Immature natural killer cell (primary cell): ENCODE data around the gene KCNJ15. TPM values are rescaled to one million over a fixed set of nuclear protein-coding genes. Genes with fewer than 3 reads are reported as not detected.

Source experiments
- DNase-seq, 3 donors: peaks; one replicate each; pipeline ENCODE4 v3.0.0; 2022; ENCODE audit warnings: mixed read lengths in 1 of 3
- H3K27ac Mint-ChIP-seq, 6 donors: one replicate each; pipeline ENCODE4 v1.8.0; 2020; ENCODE audit warnings: mixed read lengths in 6 of 6, mild to moderate bottlenecking in 5 of 6, inconsistent platforms in 4 of 6, moderate library complexity in 3 of 6
- H3K27me3 Mint-ChIP-seq, 3 donors: one replicate each; pipeline ENCODE4 v1.8.0; 2020 to 2021; ENCODE audit warnings: low read depth in 3 of 3, mild to moderate bottlenecking in 3 of 3, mixed read lengths in 3 of 3, moderate library complexity in 3 of 3, inconsistent platforms in 1 of 3
- H3K36me3 Mint-ChIP-seq, 3 donors: one replicate each; pipeline ENCODE4 v1.8.0; 2020; ENCODE audit warnings: mixed read lengths in 3 of 3, inconsistent platforms in 2 of 3, mild to moderate bottlenecking in 2 of 3
- H3K4me1 Mint-ChIP-seq, 2 donors: one replicate each; pipeline ENCODE4 v1.8.0; 2020; ENCODE audit warnings: inconsistent platforms in 2 of 2, mild to moderate bottlenecking in 2 of 2, mixed read lengths in 2 of 2, moderate library complexity in 1 of 2
- H3K4me3 Mint-ChIP-seq, 5 donors: one replicate each; pipeline ENCODE4 v1.8.0; 2020; ENCODE audit warnings: mild to moderate bottlenecking in 5 of 5, mixed read lengths in 5 of 5, inconsistent platforms in 3 of 5, moderate library complexity in 3 of 5
- H3K9me3 Mint-ChIP-seq, 6 donors: one replicate each; pipeline ENCODE4 v1.8.0; 2020; ENCODE audit warnings: mild to moderate bottlenecking in 6 of 6, mixed read lengths in 6 of 6, inconsistent platforms in 4 of 6, moderate library complexity in 3 of 6
- polyA plus RNA-seq, 3 donors: library from polyadenylated mRNA; unstranded; fragments of 300-500 nt; fragmentation: Illumina TruSeq; gene quantifications; one replicate each; pipeline ENCODE4 v1.2.3, GENCODE V29; 2021

KCNJ15 gene
- polyA plus RNA-seq, 3 donors from 2014 or later = not detected

DNA sequence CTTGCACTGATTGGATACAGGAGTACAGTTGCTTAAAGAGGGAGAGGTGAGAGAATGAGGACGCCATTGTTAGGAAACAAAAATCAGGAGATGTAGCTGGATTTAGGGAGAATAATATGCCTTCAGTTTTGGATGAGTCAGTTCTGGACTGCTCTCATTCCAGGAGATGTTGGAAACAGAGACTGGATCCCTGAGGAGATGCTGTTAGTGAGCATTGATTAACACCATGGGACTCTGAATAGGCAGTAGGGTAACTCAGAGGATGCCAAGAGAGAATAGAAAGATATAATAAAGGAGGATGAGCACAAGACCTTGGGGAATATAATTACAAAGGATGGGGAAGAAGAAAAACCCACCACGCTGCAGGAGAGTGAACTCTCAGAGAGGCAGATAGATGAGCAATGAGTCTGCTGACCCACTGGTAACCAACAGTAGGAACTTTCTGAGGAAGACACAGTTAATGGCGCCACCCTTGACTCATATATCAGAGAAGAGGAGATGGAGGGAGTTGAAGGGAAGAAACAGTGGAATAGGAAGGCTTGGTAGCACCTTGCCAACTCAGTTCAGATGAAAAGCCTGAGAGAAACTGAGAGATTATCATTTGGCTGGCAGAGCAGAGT lies 10.5 kb downstream of the KCNJ15 start:
- Mint-ChIP-seq H3K27me3 (peaks cover 4 to 9% (median 9%) of the 10 kb centered on the region in 3 donors), H3K4me3 (no peak overlapping the region), H3K36me3 (no peaks in the 10 kb centered on the region), H3K4me1 (no peaks in the 10 kb centered on the region), H3K9me3 (no peaks in the 10 kb centered on the region), H3K27ac (no peak overlapping the region)
- no peak for DNase-seq

DNA sequence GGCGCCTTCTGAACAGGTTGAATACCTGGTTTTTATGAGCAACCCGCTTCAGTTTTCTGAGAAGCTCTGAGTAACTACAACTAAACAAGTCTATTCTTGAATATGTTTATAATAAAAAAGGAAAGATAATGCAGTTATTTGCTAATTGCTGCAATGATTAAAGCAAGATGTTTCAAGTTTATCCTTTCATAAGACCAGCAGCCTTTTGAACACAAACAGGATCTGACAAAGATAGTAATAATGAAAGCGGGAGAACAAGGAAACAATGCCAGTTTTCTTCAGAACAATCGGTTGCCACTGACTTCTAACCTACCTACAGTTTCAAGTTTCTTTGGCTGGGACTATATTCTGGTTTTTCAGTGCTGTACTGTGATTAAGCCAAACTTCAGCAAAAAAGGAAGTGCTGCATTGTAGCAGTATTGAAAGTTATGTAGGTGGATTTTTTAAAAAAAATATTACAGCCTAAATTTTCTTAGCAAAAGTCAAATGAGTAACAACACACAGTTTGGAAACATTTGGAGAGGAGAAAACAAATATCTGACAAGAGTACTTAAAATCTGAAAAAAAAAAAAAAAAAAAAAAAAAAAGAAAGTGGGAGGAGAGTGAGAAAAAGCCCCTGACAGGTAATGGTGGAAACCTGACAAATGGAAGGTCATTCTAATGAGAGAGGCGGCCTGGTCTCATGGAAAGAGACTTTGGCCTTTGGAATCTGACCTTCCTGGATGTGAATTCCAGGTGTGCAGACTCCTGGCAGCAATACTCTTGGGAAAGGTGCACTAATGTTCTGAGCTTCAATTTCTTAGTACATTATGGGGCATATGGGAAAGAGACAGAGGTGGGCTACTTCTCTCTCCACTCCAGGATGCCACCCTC lies 11.4 kb downstream of the KCNJ15 start:
- Mint-ChIP-seq H3K27me3 (peaks cover 4 to 9% (median 9%) of the 10 kb centered on the region in 3 donors), H3K27ac (no peak overlapping the region), H3K4me3 (no peak overlapping the region), H3K36me3 (no peaks in the 10 kb centered on the region), H3K4me1 (no peaks in the 10 kb centered on the region), H3K9me3 (no peaks in the 10 kb centered on the region)
- DNase-seq = no peak

DNA sequence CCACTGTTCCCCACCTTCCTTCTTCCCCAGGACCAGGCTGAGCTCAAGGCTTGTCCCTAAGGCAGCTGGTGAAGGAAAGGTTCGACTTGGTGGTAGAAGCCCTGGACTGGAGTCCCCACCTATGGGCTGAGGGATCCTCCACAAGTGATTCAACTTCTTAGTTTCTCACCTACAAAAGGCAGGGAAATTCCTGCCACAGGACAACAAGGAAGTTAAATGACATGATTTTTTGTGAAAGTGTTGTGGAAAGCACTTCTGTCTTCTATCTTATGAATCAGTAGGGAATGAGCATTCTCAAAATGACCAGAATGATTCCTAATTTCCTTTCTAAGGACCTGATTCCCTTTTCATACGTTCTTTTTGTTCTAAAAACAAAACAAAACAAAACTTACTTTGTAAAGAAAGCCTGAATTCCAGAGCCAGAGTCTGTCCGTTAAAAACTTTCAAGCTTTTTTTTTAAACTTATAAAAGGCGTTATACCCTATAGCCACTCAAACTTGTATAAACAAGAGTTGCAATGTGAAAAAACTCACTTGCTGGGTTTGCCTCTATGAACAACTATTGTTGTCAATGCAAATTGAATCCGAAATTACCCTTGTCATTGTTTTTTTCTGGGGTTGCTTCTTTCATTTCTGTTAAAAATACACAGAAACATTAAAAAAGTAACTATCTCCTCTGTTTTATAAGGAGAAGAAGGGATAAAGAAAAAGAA lies 12.2 kb downstream of the KCNJ15 start:
- Mint-ChIP-seq H3K27ac (no peak overlapping the region), H3K27me3 (peaks cover 4 to 9% (median 6%) of the 10 kb centered on the region in 3 donors), H3K9me3 (no peaks in the 10 kb centered on the region), H3K4me3 (no peak overlapping the region), H3K36me3 (no peaks in the 10 kb centered on the region), H3K4me1 (no peaks in the 10 kb centered on the region)
- DNase-seq = no peak

DNA sequence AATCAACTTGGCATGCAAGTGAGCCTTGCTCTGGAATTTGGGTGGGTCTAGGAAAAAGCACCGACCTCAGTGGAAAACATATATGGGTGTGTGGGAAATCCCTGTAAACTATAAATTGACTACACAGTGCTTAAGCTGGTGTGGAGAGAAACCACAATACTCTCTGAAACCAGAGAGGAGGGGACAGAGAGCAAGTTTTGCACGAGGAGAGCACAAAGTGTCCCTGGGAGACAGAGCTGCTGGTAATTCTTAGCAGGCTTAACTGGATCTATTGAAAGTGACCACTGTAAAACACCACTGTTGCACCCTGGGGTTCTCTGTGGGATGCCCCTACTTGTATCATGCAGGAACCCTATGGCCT lies 12.8 kb downstream of the KCNJ15 start:
- Mint-ChIP-seq H3K36me3 (no peaks in the 10 kb centered on the region), H3K4me3 (no peak overlapping the region), H3K27me3 (peaks cover 4 to 10% (median 6%) of the 10 kb centered on the region in 3 donors), H3K27ac (no peak overlapping the region), H3K4me1 (no peaks in the 10 kb centered on the region), H3K9me3 (no peaks in the 10 kb centered on the region)
- no peak for DNase-seq

DNA sequence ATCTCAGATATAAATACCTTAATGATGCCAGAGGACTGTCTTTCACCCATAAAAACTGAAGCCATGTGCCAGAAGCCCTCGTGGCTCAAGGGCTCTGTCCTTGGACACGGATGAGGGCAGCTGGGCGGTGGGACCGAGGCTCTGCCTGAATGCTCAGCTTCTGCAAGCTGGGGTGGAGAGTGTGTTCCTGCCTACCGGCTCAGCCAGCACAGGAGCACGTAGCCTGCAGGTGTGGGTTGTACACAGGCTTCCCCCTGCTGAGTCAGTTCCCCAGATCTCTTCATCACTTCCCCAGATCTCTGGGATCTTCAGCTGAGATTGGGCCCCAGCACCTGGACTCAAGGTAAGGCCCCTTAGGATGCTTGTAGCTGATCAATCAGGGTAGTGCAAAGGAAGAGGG lies 15.4 kb downstream of the KCNJ15 start:
- H3K4me3 Mint-ChIP-seq = no peak overlapping the region
- no peaks in the 10 kb centered on the region for H3K4me1 Mint-ChIP-seq
- no peaks in the 10 kb centered on the region for H3K36me3 Mint-ChIP-seq
- H3K27ac Mint-ChIP-seq = no peak overlapping the region
- peaks cover 2 to 8% (median 4%) of the 10 kb centered on the region in 3 donors for H3K27me3 Mint-ChIP-seq
- DNase-seq = no peak
- H3K9me3 Mint-ChIP-seq = no peaks in the 10 kb centered on the region

DNA sequence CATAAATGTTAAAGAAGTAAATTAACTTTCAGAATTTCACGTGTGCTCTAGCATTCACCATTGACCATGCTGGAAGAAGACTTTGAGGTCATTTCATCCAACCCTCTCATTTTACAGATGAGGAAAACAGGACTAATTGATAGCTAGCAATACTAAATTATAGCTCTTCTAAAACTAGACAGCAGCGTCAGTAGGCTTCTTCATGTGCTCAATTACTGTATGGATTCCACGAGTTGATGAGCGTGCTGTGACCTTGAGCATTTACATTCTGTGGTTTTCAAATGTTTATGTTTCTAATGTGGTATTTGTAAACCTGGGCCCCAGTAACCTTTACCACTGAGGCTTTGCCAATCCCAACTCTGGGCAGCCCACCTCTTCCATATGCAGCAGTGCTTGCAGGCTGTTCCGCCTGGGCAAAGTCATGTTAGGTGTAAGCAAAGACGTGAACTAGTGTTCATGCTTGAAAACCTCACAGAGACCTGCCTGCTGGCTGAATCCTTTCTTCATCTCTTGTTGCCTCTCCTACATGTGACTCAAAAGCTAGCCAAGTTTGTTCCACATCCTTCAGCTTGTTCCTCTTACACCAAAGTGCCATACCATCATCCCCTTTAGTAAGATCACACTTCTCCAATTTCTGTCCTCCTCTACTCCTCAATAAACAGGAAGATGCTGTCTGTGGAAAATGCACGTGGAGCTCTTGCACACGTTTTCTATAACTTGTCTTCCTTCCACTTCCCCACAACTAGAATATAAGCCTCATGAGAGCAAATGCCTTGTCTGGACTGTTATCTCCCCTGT lies 17.2 kb downstream of the KCNJ15 start:
- DNase-seq = no peak
- no peaks in the 10 kb centered on the region for H3K36me3 Mint-ChIP-seq
- no peaks in the 10 kb centered on the region for H3K4me1 Mint-ChIP-seq
- H3K27me3 Mint-ChIP-seq = peaks cover 0 to 8% (median 4%) of the 10 kb centered on the region in 3 donors
- H3K4me3 Mint-ChIP-seq = no peak overlapping the region
- no peak overlapping the region for H3K27ac Mint-ChIP-seq
- no peaks in the 10 kb centered on the region for H3K9me3 Mint-ChIP-seq

DNA sequence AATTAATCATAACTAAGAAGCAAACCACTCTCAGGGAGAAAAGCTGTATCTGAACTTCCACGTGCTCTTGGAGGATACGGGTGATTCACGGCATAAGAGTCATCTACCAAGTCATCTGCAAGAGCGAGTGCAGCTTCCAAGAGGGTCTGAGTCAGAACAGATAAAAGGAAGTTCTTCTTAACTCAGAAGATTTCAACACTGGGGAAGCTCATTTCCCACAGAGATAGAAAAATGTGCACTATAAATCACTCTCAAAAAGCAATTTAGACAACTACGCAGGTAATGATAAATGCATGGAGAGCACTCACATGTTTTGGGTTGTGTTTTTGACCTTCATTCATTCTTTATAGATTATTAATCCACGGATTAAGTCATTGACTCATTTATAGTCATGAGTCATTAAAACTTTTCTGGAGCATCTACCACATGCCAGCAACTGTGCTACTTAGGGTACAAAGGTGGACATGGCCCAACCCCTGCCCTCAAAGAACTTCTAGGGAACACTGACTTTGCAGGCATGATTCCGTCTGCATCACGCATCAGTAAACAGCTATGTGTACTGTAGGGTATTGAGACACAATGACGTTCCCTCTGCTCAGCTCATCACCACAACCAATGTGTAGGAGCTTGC lies 20.8 kb downstream of the KCNJ15 start:
- no peak for DNase-seq
- H3K36me3 Mint-ChIP-seq = no peaks in the 10 kb centered on the region
- H3K9me3 Mint-ChIP-seq = no peaks in the 10 kb centered on the region
- H3K4me1 Mint-ChIP-seq = no peaks in the 10 kb centered on the region
- no peak overlapping the region for H3K27ac Mint-ChIP-seq
- H3K27me3 Mint-ChIP-seq = peaks cover 0 to 8% (median 6%) of the 10 kb centered on the region in 3 donors
- no peak overlapping the region for H3K4me3 Mint-ChIP-seq

DNA sequence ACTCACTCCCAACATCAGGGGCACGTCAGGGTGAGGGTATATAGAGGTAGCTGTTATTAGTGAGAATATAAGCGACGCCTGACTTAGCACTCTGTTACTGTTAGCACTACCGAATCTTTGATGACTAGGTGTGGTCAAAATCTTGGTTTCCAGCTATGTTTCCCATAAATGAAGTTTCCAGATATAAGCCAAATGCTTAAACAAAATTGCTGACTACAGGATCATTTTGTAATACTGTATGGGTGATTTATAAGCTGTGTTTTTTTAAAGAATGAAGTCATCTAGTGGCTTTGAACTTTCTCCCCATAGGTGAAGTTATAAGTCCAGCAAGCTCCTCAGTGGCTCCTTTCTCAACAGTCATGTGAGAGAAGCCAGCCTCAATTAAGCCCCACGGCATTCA lies 23.7 kb downstream of the KCNJ15 start:
- Mint-ChIP-seq H3K4me1 (no peaks in the 10 kb centered on the region), H3K36me3 (no peaks in the 10 kb centered on the region), H3K9me3 (no peaks in the 10 kb centered on the region), H3K27ac (no peak overlapping the region), H3K27me3 (peaks cover 3 to 12% (median 4%) of the 10 kb centered on the region in 3 donors), H3K4me3 (no peak overlapping the region)
- no peak for DNase-seq

DNA sequence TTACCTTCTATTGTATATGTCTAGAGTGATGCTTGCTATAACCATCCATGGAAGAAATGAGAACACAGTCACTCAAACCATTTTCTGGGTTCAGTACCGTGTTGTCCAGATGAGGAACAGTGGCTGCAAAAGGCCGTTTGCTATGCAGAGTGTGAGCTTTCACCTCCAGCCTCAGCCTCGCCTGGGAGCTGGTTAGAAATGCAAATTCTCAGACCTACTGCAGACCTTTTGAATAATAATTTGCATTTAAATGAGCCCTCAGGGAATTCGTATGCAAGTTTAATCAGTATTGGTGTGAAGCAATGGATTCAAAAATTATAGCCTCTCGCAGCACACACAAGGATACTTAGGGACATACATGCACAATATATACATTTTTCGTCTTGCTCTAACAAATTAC lies 24.1 kb downstream of the KCNJ15 start:
- Mint-ChIP-seq H3K27me3 (peaks cover 3 to 12% (median 4%) of the 10 kb centered on the region in 3 donors), H3K4me3 (no peak overlapping the region), H3K27ac (no peak overlapping the region), H3K36me3 (no peaks in the 10 kb centered on the region), H3K9me3 (no peaks in the 10 kb centered on the region), H3K4me1 (no peaks in the 10 kb centered on the region)
- DNase-seq = no peak

DNA sequence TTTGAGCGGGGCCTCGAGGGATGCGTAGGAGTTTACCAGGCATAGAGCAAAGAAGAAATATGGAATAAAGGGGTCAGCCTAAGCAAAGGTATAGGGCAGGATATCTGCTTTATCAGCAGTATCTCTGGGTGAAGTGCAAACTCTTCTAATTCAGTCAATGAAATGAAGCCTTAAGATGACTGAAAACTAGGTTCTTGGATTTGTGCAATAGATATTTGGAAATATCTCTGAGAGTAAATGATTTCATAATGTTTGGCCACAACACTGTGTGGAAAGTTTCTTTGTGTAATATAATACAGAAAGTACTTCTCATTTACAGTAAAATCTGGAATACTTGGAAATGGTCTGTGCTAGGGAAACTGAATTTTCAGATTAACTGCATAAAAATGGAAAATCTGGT lies 26.1 kb downstream of the KCNJ15 start:
- Mint-ChIP-seq H3K27me3 (peaks cover 3 to 13% (median 4%) of the 10 kb centered on the region in 3 donors), H3K4me3 (no peak overlapping the region), H3K9me3 (no peaks in the 10 kb centered on the region), H3K4me1 (no peaks in the 10 kb centered on the region), H3K36me3 (no peaks in the 10 kb centered on the region), H3K27ac (no peak overlapping the region)
- no peak for DNase-seq

DNA sequence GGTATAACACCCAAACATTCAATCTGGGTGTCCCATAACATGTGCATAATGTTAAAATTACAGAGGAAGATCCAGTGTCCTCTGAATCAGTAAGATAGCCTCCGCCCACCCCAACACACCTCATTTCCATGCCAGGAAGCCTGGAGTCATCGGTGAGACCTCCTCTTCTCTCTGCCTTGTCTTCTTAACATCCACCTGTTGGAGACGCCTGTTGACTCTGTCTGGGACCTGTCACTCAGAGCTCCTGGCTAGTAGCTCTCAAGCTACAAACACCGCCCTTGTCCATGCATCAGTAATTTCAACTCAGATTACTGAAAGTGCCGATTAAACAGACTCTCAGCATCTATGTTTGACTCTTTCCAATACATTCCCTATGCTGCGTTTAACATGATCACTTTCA lies 27.4 kb downstream of the KCNJ15 start:
- Mint-ChIP-seq H3K27me3 (peaks cover 6 to 13% (median 7%) of the 10 kb centered on the region in 3 donors), H3K4me3 (no peak overlapping the region), H3K9me3 (no peaks in the 10 kb centered on the region), H3K27ac (no peak overlapping the region), H3K4me1 (no peaks in the 10 kb centered on the region), H3K36me3 (no peaks in the 10 kb centered on the region)
- DNase-seq = no peak

DNA sequence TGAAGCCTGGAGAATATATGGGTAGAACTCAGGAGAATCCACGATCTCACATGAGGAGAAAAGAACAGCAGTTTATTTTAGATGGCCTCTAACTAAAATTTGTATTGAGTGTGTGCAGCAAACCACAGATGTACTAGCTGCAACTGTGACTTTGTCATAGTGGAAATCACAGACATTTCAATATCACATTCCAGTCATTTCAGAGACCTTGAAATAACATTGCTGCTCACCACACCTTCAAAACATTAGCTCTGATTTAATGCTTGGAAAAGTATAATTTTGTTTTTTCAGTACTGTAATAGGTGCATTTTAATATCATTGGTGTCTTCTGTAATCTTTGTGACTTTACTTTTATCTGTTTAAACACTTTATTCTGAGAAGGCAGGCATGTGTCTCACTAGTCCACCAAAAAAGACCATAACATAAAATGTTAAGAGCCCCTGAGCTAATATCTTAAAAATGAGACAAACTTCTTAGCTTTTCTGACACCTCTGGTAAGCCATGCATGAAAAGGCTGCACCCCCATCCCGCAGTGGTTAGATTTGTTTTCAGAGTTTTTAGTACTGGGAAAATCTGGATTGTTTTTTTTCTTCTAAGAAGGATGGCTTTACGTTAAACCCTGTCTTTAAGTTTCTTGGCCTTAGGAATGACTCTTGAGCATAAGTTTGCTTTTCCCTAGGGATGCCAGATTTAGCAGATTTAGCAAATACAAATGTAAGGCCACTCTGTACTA lies 30.1 kb downstream of the KCNJ15 start:
- Mint-ChIP-seq H3K9me3 (no peaks in the 10 kb centered on the region), H3K36me3 (no peaks in the 10 kb centered on the region), H3K27me3 (peaks cover 6 to 13% (median 10%) of the 10 kb centered on the region in 3 donors), H3K4me1 (no peaks in the 10 kb centered on the region), H3K4me3 (no peak overlapping the region), H3K27ac (no peak overlapping the region)
- no peak for DNase-seq

DNA sequence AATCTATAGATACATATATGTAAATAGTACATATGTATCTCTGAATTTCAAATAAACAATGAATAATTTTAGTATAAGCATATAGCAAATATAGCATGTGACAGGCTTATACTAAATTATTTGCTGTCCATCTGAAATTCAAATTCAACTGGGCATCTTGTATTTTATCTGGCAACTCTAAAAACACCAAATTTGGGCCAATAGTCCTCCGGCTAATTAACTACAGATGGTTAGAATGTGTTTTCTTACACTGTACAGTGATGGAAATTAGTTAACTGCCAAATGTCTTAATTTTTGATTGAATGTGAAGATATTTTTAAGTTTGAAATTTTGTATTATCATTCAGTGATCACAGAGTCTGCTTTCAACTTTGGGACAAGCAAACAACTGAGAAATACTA lies 30.7 kb downstream of the KCNJ15 start:
- Mint-ChIP-seq H3K27ac (no peak overlapping the region), H3K36me3 (no peaks in the 10 kb centered on the region), H3K9me3 (no peaks in the 10 kb centered on the region), H3K27me3 (peaks cover 8 to 15% (median 10%) of the 10 kb centered on the region in 3 donors), H3K4me3 (no peak overlapping the region), H3K4me1 (no peaks in the 10 kb centered on the region)
- no peak for DNase-seq
